SU-DHL-6 (cell line): ENCODE measurements around the gene SUV39H1.

Source experiments
- EZH2phosphoT487 ChIP-seq: fragments of 200-600 bp; sonication (generic), shearing (Covaris generic); conservative IDR thresholded peaks from 2 replicates; pipeline ENCODE4 v1.6.1; 2018; ENCODE audit warnings: mild to moderate bottlenecking, antibody characterized with exemption, low read length, moderate library complexity, mixed read lengths
- TF ChIP-seq, protein P1 (sequence below): fragments of 200-600 bp; sonication (generic); IDR thresholded peaks from one replicate; pipeline ENCODE4 v1.5.1; 2017; ENCODE audit warnings: antibody characterized with exemption, mild to moderate bottlenecking, low read length, moderate library complexity; ENCODE audit not compliant: insufficient read depth, poor library complexity, severe bottlenecking

DNA sequence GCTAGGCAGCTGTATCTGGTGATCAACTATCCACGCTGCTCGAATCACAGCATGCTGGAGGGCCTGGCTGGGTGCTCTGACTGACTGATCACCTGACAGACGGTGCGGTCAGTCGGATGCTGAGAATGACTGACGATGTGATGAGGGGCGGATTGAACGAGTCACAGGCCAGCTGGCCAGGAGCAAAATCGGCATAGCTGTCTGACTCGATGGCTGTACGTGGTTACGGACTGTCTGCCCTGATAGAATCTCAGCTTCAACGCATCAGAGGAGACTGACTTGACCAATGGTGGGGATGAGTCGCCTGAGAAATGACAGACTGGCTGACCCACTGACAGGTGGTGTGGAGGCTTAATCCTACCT is 1.0 kb upstream of the SUV39H1 start:
- TF ChIP-seq, protein P1, sequence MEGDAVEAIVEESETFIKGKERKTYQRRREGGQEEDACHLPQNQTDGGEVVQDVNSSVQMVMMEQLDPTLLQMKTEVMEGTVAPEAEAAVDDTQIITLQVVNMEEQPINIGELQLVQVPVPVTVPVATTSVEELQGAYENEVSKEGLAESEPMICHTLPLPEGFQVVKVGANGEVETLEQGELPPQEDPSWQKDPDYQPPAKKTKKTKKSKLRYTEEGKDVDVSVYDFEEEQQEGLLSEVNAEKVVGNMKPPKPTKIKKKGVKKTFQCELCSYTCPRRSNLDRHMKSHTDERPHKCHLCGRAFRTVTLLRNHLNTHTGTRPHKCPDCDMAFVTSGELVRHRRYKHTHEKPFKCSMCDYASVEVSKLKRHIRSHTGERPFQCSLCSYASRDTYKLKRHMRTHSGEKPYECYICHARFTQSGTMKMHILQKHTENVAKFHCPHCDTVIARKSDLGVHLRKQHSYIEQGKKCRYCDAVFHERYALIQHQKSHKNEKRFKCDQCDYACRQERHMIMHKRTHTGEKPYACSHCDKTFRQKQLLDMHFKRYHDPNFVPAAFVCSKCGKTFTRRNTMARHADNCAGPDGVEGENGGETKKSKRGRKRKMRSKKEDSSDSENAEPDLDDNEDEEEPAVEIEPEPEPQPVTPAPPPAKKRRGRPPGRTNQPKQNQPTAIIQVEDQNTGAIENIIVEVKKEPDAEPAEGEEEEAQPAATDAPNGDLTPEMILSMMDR, result no peak
- no peak for TF ChIP-seq EZH2phosphoT487
